DND-41 (cell line): ENCODE measurements around the gene STOML3.

ENCODE experiments used
- ATAC-seq: fragments of 200-7000 bp; cut with Tn5 transposase; 3 replicates; pipeline ENCODE4 v1.9.1; 2021; ENCODE audit warnings: low read depth; ENCODE audit not compliant: insufficient read depth
- DNase-seq: peaks from one replicate; pipeline ENCODE4 v3.0.0-alpha.2; 2020
- H2AFZ ChIP-seq: 2 replicates; pipeline ENCODE4 v1.6.0; 2012; ENCODE audit warnings: low read depth, low read length
- H3K27ac ChIP-seq: 2 replicates; pipeline ENCODE4 v1.5.1; 2012; ENCODE audit warnings: low read length, inconsistent platforms
- H3K27me3 ChIP-seq: fragments of 200-600 bp; sonication (generic); 2 replicates; pipeline ENCODE4 v1.6.0; 2012; ENCODE audit warnings: low read length, mild to moderate bottlenecking, inconsistent platforms; ENCODE audit not compliant: insufficient read depth, poor library complexity
- H3K36me3 ChIP-seq: 2 replicates; pipeline ENCODE4 v1.5.1; 2012; ENCODE audit warnings: low read length, inconsistent platforms; ENCODE audit not compliant: insufficient read depth
- H3K4me1 ChIP-seq: 2 replicates; pipeline ENCODE4 v1.5.1; 2012; ENCODE audit warnings: mild to moderate bottlenecking, low read length; ENCODE audit not compliant: insufficient read depth
- H3K4me2 ChIP-seq: 2 replicates; pipeline ENCODE4 v1.6.0; 2012; ENCODE audit warnings: mild to moderate bottlenecking, moderate library complexity, low read length, inconsistent platforms; ENCODE audit not compliant: insufficient read depth
- H3K4me3 ChIP-seq, 2 experiments: fragments of 200-600 bp in 1 of 2; shearing (Covaris generic) in 1 of 2; 2 replicates each; pipeline ENCODE4 v1.5.1; 2012 to 2016; ENCODE audit warnings: inconsistent platforms in 2 of 2, low read length in 2 of 2, mild to moderate bottlenecking in 2 of 2, low read depth in 1 of 2, moderate library complexity in 1 of 2
- H3K79me2 ChIP-seq: 2 replicates; pipeline ENCODE4 v1.6.0; 2012; ENCODE audit warnings: low read length, inconsistent platforms; ENCODE audit not compliant: insufficient read depth
- H3K9ac ChIP-seq: 2 replicates; pipeline ENCODE4 v1.6.0; 2012; ENCODE audit warnings: low read depth, mild to moderate bottlenecking, inconsistent platforms, low read length, moderate library complexity
- H3K9me3 ChIP-seq: 2 replicates; pipeline ENCODE4 v1.5.1; 2012; ENCODE audit warnings: low read length, moderate library complexity, mild to moderate bottlenecking, inconsistent platforms; ENCODE audit not compliant: insufficient read depth, severe bottlenecking
- H4K20me1 ChIP-seq: 2 replicates; pipeline ENCODE4 v1.6.0; 2012; ENCODE audit warnings: low read length; ENCODE audit not compliant: insufficient read depth
- EZH2 ChIP-seq: IDR thresholded peaks from 3 replicates; pipeline ENCODE4 v1.6.1; 2012; ENCODE audit warnings: borderline replicate concordance, low read depth, mild to moderate bottlenecking, moderate library complexity, low read length, inconsistent platforms; ENCODE audit not compliant: severe bottlenecking
- TF ChIP-seq, protein P1 (sequence below): IDR thresholded peaks from 2 replicates; pipeline ENCODE4 v1.5.1; 2012; ENCODE audit warnings: borderline replicate concordance, low read length, moderate library complexity, mild to moderate bottlenecking; ENCODE audit not compliant: poor library complexity, severe bottlenecking; ENCODE audit errors: extremely low read depth

STOML3 gene

DNA sequence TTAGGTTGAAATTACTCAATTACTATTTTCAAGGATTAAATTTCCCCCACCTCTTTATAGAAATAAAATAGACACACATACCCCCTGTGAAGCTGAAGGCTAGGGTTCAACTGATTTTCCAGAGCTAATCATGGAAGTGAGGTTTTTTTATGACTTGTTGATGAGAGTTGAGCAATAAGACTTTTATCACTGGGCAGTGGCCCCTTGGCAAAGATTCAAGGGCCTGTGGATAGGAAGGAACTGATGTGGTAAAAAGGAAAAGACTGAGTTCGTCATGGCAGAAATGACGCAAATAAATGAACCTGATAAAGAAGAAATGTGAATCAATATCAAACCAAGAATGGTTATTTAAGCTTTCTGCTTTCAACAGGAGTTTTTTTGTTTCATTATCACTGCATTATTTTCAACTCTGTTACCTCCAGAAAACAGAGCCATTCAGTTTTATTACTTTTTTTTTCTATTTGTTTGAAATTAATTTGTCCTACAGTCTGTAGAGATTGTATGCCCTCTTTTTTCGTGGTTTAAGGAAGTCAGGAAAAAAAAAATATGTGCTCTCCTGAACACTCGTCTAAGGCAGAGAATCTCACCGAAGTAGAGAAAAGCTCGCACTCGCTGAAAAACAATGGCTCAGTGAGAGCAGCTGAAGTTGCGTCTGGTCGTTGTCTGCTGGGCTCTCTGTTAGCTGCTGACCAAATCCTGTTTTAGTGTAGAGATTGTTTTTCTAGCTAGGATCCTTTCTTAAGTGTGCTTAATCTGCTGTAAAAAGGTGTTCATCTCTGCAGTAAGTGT, 38.9 kb downstream of the STOML3 start:
- no peak overlapping the region for H2AFZ ChIP-seq
- no peak for TF ChIP-seq EZH2
- TF ChIP-seq, protein P1, sequence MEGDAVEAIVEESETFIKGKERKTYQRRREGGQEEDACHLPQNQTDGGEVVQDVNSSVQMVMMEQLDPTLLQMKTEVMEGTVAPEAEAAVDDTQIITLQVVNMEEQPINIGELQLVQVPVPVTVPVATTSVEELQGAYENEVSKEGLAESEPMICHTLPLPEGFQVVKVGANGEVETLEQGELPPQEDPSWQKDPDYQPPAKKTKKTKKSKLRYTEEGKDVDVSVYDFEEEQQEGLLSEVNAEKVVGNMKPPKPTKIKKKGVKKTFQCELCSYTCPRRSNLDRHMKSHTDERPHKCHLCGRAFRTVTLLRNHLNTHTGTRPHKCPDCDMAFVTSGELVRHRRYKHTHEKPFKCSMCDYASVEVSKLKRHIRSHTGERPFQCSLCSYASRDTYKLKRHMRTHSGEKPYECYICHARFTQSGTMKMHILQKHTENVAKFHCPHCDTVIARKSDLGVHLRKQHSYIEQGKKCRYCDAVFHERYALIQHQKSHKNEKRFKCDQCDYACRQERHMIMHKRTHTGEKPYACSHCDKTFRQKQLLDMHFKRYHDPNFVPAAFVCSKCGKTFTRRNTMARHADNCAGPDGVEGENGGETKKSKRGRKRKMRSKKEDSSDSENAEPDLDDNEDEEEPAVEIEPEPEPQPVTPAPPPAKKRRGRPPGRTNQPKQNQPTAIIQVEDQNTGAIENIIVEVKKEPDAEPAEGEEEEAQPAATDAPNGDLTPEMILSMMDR, result no peak
- no peak overlapping the region for H3K27ac ChIP-seq
- no peak overlapping the region for H3K9ac ChIP-seq
- H3K4me2 ChIP-seq, result no peak overlapping the region
- no peaks in the 10 kb centered on the region for H4K20me1 ChIP-seq
- no peaks in the 10 kb centered on the region for H3K27me3 ChIP-seq
- H3K36me3 ChIP-seq, result no peaks in the 10 kb centered on the region
- DNase-seq (no peak), ATAC-seq (no peak)
- no peaks in the 10 kb centered on the region for H3K4me1 ChIP-seq
- no peaks in the 10 kb centered on the region for H3K9me3 ChIP-seq
- no peaks in the 10 kb centered on the region for H3K79me2 ChIP-seq
- H3K4me3 ChIP-seq, result no peak overlapping the region

DNA sequence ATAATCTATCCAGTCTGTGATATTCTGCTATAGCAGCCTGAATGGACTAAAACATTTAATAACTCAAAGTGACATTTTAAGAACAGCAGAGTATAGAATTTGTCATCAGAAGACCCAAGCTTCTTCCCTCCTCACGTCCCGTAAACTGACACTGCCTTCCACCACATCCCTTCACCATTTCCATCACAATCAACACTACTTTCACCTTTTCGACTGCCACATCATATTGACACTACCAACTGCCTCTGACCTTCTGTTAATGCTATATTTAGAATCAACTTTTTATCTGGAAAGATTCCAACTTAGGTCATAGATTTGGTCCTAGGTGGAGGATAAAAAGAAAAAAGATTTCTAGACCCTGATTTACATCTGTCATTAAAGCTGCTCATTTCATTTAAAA, 39.6 kb downstream of the STOML3 start:
- no peak overlapping the region for H2AFZ ChIP-seq
- H3K79me2 ChIP-seq, result no peaks in the 10 kb centered on the region
- no peak for DNase-seq
- H3K4me1 ChIP-seq, result no peaks in the 10 kb centered on the region
- no peak overlapping the region for H3K9ac ChIP-seq
- no peak for TF ChIP-seq EZH2
- TF ChIP-seq, protein P1, result no peak
- H3K9me3 ChIP-seq, result no peaks in the 10 kb centered on the region
- no peak overlapping the region for H3K4me3 ChIP-seq
- no peaks in the 10 kb centered on the region for H4K20me1 ChIP-seq
- ATAC-seq, result no peak
- no peaks in the 10 kb centered on the region for H3K27me3 ChIP-seq
- no peaks in the 10 kb centered on the region for H3K36me3 ChIP-seq
- no peak overlapping the region for H3K27ac ChIP-seq
- H3K4me2 ChIP-seq, result no peak overlapping the region

DNA sequence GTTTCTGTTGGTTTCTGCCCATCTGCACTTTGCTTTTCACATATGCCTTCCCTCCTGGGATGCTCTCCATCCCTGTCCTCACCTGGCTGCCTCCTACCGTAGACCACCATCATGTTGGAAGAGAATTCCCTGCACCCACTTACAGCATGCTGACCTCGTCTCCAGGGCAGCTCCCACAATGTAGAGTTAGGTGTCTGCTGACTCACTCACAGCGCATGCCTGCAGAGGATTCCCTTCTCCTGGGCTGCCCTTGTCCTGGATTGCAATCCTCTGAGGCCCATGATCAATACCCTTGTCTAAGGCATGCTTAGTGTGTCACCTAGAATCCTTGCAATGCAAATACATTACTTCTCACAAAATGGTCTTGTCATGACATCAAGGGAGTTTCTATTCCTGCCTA, 43.6 kb downstream of the STOML3 start:
- no peak for ATAC-seq
- no peaks in the 10 kb centered on the region for H3K36me3 ChIP-seq
- H3K9me3 ChIP-seq, result no peaks in the 10 kb centered on the region
- H3K27me3 ChIP-seq, result no peaks in the 10 kb centered on the region
- no peak overlapping the region for H2AFZ ChIP-seq
- H3K4me3 ChIP-seq, result no peak overlapping the region
- TF ChIP-seq, protein P1, result no peak
- TF ChIP-seq EZH2, result no peak
- no peak overlapping the region for H3K27ac ChIP-seq
- H3K9ac ChIP-seq, result no peak overlapping the region
- no peaks in the 10 kb centered on the region for H3K4me1 ChIP-seq
- no peaks in the 10 kb centered on the region for H4K20me1 ChIP-seq
- DNase-seq, result no peak
- no peaks in the 10 kb centered on the region for H3K79me2 ChIP-seq
- no peak overlapping the region for H3K4me2 ChIP-seq
